ENCODE results near the gene C2orf68.
A peak's percentile ranks its signal among the peaks of the same experiment; 100 is the strongest.
"Not testable (repeated sequence)": the region's sequence is repeated elsewhere in the genome, so short reads cannot be mapped to it uniquely, and the experiment has no call there.

The C2orf68 gene

GRCh38 chr2:85598594-85599340 is 13.1 kb downstream of the C2orf68 start:
- no peak for DNase-seq

- no peak for DNase-seq
These were observed 14.6 kb downstream of the C2orf68 start for GRCh38 chr2:85597241-85597640.

DNA sequence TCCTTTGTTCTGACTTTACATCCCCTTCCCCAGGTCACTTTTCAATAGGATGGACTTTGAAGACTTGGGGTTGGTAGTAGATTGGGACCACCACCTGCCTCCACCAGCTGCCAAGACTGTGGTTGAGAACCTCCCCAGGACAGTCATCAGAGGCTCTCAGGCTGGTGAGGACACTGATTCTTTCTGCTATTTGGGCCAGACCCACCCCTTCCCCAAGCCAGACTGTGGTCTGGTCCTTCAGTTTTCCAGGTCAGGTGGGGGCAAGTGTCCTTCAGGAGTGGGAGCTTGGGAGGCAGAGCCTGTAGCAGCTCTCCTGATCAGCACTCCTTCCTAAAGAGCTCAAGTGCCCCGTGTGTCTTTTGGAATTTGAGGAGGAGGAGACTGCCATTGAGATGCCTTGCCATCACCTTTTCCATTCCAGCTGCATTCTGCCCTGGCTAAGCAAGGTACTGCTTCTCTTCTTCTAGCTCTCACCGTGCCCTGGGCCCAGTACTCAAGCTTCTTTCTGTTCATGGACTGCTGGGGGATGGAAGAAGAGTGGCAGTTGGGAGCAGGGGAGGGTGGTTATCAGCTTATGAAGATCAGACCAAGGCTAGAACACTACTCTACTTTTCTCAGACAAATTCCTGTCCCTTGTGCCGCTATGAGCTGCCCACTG is 15.3 kb downstream of the C2orf68 start:
- no peak for DNase-seq

GRCh38 chr2:85596026-85596333 is 15.9 kb downstream of the C2orf68 start:
- DNase-seq, result no peak

DNA sequence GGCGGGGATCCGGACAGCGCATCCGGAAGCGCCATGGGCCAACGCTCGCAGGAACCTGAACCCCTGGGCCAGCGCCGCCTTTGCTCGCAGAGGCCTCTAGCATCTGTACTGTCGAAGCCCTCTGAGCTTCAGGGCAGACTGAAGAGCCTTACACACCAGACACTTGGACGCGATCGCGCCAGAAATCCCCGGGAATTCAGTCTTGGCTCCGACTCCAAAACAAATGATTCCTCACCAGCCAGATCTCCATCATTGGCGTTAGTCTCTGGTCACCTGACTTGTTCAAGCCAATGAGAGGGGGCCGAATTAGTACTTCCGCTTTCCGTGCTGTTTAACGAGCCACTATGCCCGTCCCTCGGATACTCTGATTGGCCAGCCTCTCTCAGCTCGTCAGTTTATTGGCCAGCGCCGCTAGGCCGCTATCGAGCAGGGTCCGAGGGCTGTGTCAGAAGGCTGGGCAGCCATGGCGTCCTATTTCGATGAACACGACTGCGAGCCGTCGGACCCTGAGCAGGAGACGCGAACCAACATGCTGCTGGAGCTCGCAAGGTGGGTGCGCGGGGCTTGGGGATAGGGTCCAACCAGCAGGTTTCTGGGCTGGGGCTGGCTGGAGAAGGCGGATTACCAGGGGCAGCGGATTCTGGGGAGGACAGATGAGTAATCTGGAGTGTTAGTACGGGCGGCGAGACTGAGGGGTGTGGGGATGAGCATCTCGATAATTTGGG is 16.4 kb downstream of the C2orf68 start, which contains the start of gene RNF181:
TSS of gene RNF181 (plus strand) at position 445 of the 725 bp plus-strand sequence. CDS start at position 464, 19 bp downstream.
- DNase-seq, result peak; percentile 96 to 99 (median 98)

DNA sequence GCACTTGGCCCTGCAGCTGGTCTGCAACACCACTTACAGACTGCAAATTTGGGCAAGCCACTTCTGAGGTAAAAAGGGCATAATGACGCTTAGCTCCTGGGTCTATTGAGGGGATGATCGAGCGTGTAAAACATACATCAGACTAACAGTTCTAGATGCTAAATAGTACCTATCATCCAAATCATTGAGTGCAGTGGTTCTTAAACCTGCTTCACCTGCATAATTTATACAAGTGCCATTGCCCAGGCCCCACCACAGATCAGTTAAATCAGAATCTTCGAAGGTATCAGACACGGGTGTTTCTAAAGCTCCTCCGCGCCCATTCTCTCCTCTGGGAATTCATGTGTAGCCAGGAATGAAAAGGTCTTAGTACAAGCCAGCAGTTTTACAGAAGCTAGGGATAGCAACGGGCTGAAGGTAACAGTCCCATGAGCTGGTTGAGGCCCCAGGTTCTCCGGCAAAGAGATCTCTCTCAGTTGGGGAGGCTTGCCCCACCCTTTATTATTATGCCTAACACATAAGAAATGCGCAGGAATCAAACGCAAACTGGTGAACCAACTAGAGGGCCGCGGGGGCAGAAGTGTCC is 17.1 kb downstream of the C2orf68 start:
- no peak for DNase-seq

- no peak for DNase-seq
These were observed 18.8 kb downstream of the C2orf68 start for GRCh38 chr2:85593023-85593422.

GRCh38 chr2:85592299-85592698 is 19.6 kb downstream of the C2orf68 start:
- not testable (repeated sequence) for DNase-seq

GRCh38 chr2:85591563-85591962 is 20.3 kb downstream of the C2orf68 start:
- DNase-seq, result no peak

- DNase-seq, result no peak
These were observed 20.9 kb downstream of the C2orf68 start for GRCh38 chr2:85590950-85591349.

- peak; percentile 83 to 87 (median 83) for DNase-seq
These were observed 21.7 kb downstream of the C2orf68 start for GRCh38 chr2:85589982-85590791.

GRCh38 chr2:85589181-85589580 is 22.7 kb downstream of the C2orf68 start:
- DNase-seq, result no peak

DNA sequence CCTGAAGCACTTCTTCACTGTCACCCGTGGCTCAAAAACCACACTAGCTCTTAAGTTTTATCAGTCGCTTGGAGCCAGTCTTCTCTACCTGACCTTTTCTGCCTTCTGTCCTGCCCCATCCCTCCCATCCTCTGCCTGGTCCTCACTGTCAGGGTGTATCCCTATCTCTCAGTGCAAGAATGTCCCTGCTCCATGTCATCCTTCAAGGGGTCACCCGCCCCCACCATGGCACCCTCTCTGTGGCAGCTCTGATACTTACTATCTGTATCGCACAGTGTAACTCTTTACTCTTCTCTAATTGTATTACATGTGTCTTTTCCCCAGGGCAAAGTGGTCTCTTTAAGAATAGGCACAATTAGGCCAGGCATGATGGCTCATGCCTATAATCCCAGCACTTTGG is 23.2 kb downstream of the C2orf68 start:
- no peak for DNase-seq

- peak in 1 of 3 donors; percentile 35 for DNase-seq
These were observed 23.6 kb downstream of the C2orf68 start for GRCh38 chr2:85588236-85588635.

- DNase-seq, result peak; percentile 55 to 86 (median 59)
These were observed 26.1 kb downstream of the C2orf68 start for GRCh38 chr2:85585781-85586105.

- peak in 1 of 3 donors; percentile 54 for DNase-seq
These were observed 26.7 kb downstream of the C2orf68 start for GRCh38 chr2:85584857-85585780.

GRCh38 chr2:85584354-85584856 is 27.5 kb downstream of the C2orf68 start, which contains the start of gene VAMP5:
Gene VAMP5, plus strand, starts transcription at chr2:85584431. Its CDS starts 60 bp downstream, at chr2:85584491.
- DNase-seq, result peak in 2 of 3 donors; percentile 45 to 63

- no peak for DNase-seq
These were observed 28.1 kb downstream of the C2orf68 start for GRCh38 chr2:85583667-85584353.

DNA sequence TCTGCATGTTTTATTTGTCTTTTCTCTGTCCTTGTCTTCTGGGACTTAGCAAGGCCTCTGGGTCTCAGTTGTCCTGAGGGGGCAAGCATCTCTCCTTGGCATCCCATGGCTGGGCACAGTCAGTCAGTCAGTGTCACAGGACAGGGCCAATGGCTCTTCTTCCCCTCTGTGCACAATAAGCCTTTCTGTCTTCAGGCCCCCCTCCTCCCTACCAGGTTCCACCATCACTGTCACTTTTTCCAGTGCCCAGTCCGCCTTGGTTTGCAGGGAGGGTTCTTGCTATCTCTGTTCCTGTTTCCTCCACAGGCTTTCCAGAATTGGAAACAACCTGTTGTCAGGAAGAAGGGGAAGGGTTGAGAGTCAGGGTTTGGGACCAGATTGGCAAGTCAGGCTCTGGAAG is 29.4 kb downstream of the C2orf68 start:
- DNase-seq, result peak in 1 of 3 donors; percentile 45

DNA sequence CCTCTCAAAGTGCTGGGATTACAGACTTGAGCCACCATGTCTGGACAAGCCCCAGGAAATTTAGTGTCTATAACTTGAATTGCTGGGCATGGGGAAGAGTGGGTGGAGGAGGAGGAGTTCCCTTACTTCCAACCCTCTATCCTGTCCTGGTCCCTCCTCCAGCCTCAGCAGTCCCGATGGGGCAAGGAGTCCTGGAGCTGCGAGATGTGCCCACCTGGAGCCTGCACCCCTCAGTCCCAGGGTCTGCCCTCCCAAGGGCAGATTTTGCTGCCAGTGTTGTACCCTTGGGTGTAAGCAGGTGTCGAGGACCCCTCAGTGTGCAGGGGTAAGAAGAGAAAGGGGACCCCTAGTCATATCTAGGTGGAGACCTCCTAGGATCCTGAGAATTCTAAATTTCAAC is 31.7 kb downstream of the C2orf68 start:
- no peak for DNase-seq
